ENCODE results near the gene TAS2R9. TPM values are rescaled to one million over a fixed set of nuclear protein-coding genes. Genes with fewer than 3 reads are reported as not detected.

TAS2R9 gene
- total and polyA plus RNA-seq, 2 of the 8 experiments (the other 6 are each of a cell fraction or from before 2014, with no cell fraction given), result not detected

DNA sequence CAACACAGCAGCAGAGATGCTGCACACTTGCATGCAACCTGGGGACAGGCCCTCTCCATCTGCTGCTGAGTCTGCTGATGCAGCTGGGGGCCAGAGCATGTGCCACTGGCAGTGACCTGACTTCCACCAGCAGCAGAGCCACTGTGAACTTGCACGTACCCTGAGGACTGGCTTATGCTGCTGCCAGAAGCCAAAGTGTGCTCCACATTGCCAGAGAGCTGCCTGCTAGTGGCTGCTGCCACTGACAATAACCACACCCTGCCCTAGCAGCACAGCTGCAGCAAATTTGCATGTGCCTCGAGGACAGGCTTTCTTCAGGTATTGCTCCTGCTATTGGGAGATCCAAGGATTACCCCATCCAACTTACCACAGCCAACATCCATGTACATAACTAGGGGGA lies 43.8 kb upstream of the TAS2R9 start:
- Histone ChIP-seq H3K4me1 (replicated peaks in 1 of 4; ENCODE audit: control insufficient read depth in 3 of 4, insufficient read depth in 4 of 4, low read length in 3 of 4) (no peaks in the 10 kb centered on the region), H2AFZ (ENCODE audit: low read length) (no peak overlapping the region), H4K20me1 (replicated peaks in 1 of 2; ENCODE audit: control insufficient read depth in 1 of 2, insufficient read depth in 2 of 2, low read length in 2 of 2) (peaks cover 0 to 3% of the 10 kb centered on the region in 2 experiments), H3K23me2 (ENCODE audit: low read depth, low read length) (no peaks in the 10 kb centered on the region), H3K4me2 (ENCODE audit: insufficient read depth in 1 of 2, low read depth in 2 of 2, low read length in 2 of 2) (no peak overlapping the region), H3K27ac (ENCODE audit: low read depth, low read length) (no peak overlapping the region), H3K79me2 (ENCODE audit: control insufficient read depth in 1 of 2, insufficient read depth in 2 of 2, low read length in 2 of 2) (no peaks in the 10 kb centered on the region), H4K91ac (replicated peaks; ENCODE audit: insufficient read length, low read length) (no peak overlapping the region), H3K27me3 (replicated peaks in 1 of 4; ENCODE audit: control insufficient read depth in 3 of 4, extremely low read depth in 1 of 4, insufficient read depth in 3 of 4, low read length in 3 of 4) (no peaks in the 10 kb centered on the region), H2BK5ac (ENCODE audit: low read depth, low read length) (no peak overlapping the region; the same call in 1 of the 2 replicates), H4K5ac (ENCODE audit: insufficient read length, low read depth, low read length) (no peak overlapping the region), H2BK20ac (ENCODE audit: low read length) (no peak overlapping the region), H3K9me3 (ENCODE audit: insufficient read depth in 2 of 2, low read depth in 1 of 2, low read length in 1 of 2) (peaks cover 18 to 20% of the 10 kb centered on the region in 2 experiments), H3K4me3 (ENCODE audit: extremely low read depth in 1 of 4, insufficient read depth in 2 of 4, low read depth in 3 of 4, low read length in 4 of 4) (no peak overlapping the region), H3K23ac (ENCODE audit: insufficient read length) (no peak overlapping the region), H4K8ac (ENCODE audit: extremely low read depth, insufficient read depth, low read length) (no peak overlapping the region; the same call in 1 of the 2 replicates), H3K4ac (replicated peaks; ENCODE audit: insufficient read length, low read depth, low read length) (no peak overlapping the region), H2BK15ac (ENCODE audit: low read length) (no peak overlapping the region), H3K56ac (replicated peaks; ENCODE audit: insufficient read length, low read depth, low read length) (no peak overlapping the region), H3K18ac (ENCODE audit: extremely low read depth, low read length) (no peak overlapping the region), H2BK12ac (ENCODE audit: low read depth, low read length) (no peak overlapping the region), H2BK120ac (replicated peaks; ENCODE audit: low read depth, low read length) (no peak overlapping the region), H3K79me1 (ENCODE audit: low read depth, low read length) (no peaks in the 10 kb centered on the region), H3K14ac (ENCODE audit: insufficient read length) (no peak overlapping the region), H2AK5ac (ENCODE audit: low read depth, low read length) (peak overlapping the region; percentile 87; the same call in 1 of the 2 replicates), H3K9ac (replicated peaks in 1 of 4; ENCODE audit: extremely low read depth in 1 of 4, low read depth in 3 of 4, low read length in 3 of 4) (no peak overlapping the region), H3K36me3 (ENCODE audit: control insufficient read depth in 2 of 4, insufficient read depth in 4 of 4, low read length in 3 of 4) (peaks cover 0 to 14% (median 3%) of the 10 kb centered on the region in 4 experiments; a peak in 3 of 8 replicates)
- ChIA-PET POLR2A (ENCODE audit: partially characterized antibody) (no interaction called here), CTCF (ENCODE audit: partially characterized antibody) (interaction anchor here (1.3 to 2.0 kb wide), 2 partner anchors 13 to 346 kb away, joined by 3 to 6 read pairs; no protein-coding TSS in a partner anchor)
- TF ChIP-seq FOSL1 (IDR thresholded peaks at IDR 0.05; ENCODE audit: insufficient read depth, low read depth, low read length), result no peak
- TF ChIP-seq CEBPB (IDR thresholded peaks at IDR 0.05; ENCODE audit: low read depth, low read length), result no peak
- TF ChIP-seq SIX5 (IDR thresholded peaks at IDR 0.05; ENCODE audit: low read depth, low read length), result no peak
- TF ChIP-seq, protein P1, sequence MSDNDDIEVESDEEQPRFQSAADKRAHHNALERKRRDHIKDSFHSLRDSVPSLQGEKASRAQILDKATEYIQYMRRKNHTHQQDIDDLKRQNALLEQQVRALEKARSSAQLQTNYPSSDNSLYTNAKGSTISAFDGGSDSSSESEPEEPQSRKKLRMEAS (IDR thresholded peaks at IDR 0.05), result no peak
- no peak for TF ChIP-seq POU5F1 (IDR thresholded peaks at IDR 0.05; ENCODE audit: low read depth, low read length)
- TF ChIP-seq TEAD4 (IDR thresholded peaks at IDR 0.05; ENCODE audit: low read depth, low read length), result no peak
- TF ChIP-seq SRF (IDR thresholded peaks at IDR 0.05; ENCODE audit: low read depth, low read length), result no peak
- TF ChIP-seq CBX8 (IDR thresholded peaks at IDR 0.05; ENCODE audit: borderline replicate concordance, low read depth, low read length), result no peak
- no peak for TF ChIP-seq BRCA1 (IDR thresholded peaks at IDR 0.05; ENCODE audit: low read depth, low read length)
- TF ChIP-seq, protein P2, sequence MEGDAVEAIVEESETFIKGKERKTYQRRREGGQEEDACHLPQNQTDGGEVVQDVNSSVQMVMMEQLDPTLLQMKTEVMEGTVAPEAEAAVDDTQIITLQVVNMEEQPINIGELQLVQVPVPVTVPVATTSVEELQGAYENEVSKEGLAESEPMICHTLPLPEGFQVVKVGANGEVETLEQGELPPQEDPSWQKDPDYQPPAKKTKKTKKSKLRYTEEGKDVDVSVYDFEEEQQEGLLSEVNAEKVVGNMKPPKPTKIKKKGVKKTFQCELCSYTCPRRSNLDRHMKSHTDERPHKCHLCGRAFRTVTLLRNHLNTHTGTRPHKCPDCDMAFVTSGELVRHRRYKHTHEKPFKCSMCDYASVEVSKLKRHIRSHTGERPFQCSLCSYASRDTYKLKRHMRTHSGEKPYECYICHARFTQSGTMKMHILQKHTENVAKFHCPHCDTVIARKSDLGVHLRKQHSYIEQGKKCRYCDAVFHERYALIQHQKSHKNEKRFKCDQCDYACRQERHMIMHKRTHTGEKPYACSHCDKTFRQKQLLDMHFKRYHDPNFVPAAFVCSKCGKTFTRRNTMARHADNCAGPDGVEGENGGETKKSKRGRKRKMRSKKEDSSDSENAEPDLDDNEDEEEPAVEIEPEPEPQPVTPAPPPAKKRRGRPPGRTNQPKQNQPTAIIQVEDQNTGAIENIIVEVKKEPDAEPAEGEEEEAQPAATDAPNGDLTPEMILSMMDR (IDR thresholded peaks at IDR 0.05; ENCODE audit: control extremely low read depth in 1 of 3, insufficient read depth in 1 of 3, low read depth in 1 of 3, low read length in 3 of 3), result no peak
- TF ChIP-seq GTF2F1 (IDR thresholded peaks at IDR 0.05; ENCODE audit: borderline replicate concordance, low read depth, low read length), result no peak
- DNase-seq (ENCODE audit: low read depth in 1 of 2, low spot score in 2 of 2) (no peak), FAIRE-seq (no peak)
- WGBS, 2 experiments (ENCODE audit: extremely low coverage in 1 of 2, insufficient coverage in 1 of 2, insufficient read length in 1 of 2, insufficient replicate concordance in 2 of 2, low coverage in 1 of 2, low lambda C conversion rate in 2 of 2, missing lambda C conversion rate in 1 of 2), result 94% methylated on average over 2 of the region's 2 CpGs; no CpG with 5 or more reads in 1 of the 2 experiments
